Upper lobe of right lung (tissue), 1 donor: ENCODE measurements around the gene TAF3. TPM values are rescaled to one million over a fixed set of nuclear protein-coding genes. Genes with fewer than 3 reads are reported as not detected.
A peak's percentile ranks its signal among the peaks of the same experiment; 100 is the strongest.
"Not testable (repeated sequence)": the region's sequence is repeated elsewhere in the genome, so short reads cannot be mapped to it uniquely, and the experiment has no call there.

Experiments used
- ATAC-seq: fragments of 200-7000 bp; cut with Tn5 transposase; one replicate; pipeline ENCODE4 v1.9.1; 2020; ENCODE audit warnings: mild to moderate bottlenecking, moderate library complexity
- DNase-seq: peaks from one replicate; pipeline ENCODE4 v3.0.0-alpha.2; 2020
- H3K27ac ChIP-seq: fragments of 200-600 bp; one replicate; pipeline ENCODE4 v1.8.0; 2022
- H3K27me3 ChIP-seq: fragments of 200-600 bp; one replicate; pipeline ENCODE4 v1.8.0; 2022; ENCODE audit warnings: mild to moderate bottlenecking
- H3K36me3 ChIP-seq: fragments of 200-600 bp; one replicate; pipeline ENCODE4 v1.8.0; 2022
- H3K4me1 ChIP-seq: fragments of 200-600 bp; one replicate; pipeline ENCODE4 v1.8.0; 2022
- H3K4me3 ChIP-seq: fragments of 200-600 bp; one replicate; pipeline ENCODE4 v1.8.0; 2022; ENCODE audit warnings: mild to moderate bottlenecking
- H3K9me3 ChIP-seq: fragments of 200-600 bp; one replicate; pipeline ENCODE4 v1.8.0; 2022
- intact Hi-C: fragments of 100-400 bp; cut with DNase I; formaldehyde crosslinking; loops from one replicate; pipeline ENCODE4 v1.11.0; 2022
- total RNA-seq: library from RNA; stranded (reverse); fragmentation: NEBNext Ultra II Directional; extraction: Animal tissue kit (Norgen Biotek cat#: 25700); gene quantifications from one replicate; pipeline ENCODE4 v1.2.1, GENCODE V29; 2021
- TF ChIP-seq, protein P1 (sequence below): fragments of 200-600 bp; IDR thresholded peaks from one replicate; pipeline ENCODE4 v1.8.0; 2022; ENCODE audit warnings: antibody characterized with exemption
- donor health status: DM: no; HTN: yes; CAD: no; lungs with severe emphysema.

TAF3 gene
- total RNA-seq, 1 donor from 2014 or later: 11.8 TPM

DNA sequence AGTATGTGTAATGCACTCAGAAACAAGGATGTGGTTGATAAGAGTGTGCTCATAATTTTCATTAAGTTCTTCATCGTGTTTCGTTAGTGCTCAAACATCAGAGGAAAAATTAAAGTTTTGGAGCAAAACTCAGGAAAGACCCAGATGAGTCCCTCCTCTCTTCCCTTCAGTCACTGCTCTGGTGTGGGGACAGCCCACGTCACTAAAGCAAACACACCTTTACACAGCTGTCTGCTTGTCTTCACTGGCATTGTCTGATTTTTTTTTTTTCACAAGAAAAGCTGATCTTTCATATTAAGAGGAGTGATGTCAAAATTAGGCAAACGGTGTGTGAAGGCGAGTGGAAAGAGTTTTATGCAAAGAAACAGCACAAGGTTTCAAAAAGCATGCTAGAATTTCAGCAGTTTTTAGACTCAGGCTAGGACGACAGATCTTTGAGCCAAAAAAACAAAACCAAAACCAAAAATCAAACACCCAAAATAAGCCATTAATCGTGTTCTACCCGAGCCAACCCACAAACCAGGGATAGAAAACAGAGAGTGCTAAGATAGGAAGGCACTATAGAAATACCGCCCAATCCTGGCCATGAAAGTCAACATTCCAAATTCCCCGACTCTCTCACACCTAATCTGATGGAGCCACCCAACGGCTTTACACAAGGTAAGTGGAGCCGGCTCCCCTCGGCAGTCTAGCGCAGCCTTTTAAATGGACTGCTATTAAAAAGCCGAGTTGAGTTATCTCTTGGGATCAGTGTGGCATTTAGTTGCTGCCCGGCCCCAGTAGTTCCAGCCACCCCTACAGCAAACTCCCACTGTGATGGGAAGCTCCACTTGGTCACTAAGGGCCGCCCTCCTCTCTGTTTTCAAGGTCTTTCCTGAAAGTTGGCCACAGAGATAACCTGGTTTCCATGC, 208.3 kb downstream of the TAF3 start:
- TF ChIP-seq, protein P1, sequence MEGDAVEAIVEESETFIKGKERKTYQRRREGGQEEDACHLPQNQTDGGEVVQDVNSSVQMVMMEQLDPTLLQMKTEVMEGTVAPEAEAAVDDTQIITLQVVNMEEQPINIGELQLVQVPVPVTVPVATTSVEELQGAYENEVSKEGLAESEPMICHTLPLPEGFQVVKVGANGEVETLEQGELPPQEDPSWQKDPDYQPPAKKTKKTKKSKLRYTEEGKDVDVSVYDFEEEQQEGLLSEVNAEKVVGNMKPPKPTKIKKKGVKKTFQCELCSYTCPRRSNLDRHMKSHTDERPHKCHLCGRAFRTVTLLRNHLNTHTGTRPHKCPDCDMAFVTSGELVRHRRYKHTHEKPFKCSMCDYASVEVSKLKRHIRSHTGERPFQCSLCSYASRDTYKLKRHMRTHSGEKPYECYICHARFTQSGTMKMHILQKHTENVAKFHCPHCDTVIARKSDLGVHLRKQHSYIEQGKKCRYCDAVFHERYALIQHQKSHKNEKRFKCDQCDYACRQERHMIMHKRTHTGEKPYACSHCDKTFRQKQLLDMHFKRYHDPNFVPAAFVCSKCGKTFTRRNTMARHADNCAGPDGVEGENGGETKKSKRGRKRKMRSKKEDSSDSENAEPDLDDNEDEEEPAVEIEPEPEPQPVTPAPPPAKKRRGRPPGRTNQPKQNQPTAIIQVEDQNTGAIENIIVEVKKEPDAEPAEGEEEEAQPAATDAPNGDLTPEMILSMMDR: no peak
- H3K4me3 ChIP-seq: no peak overlapping the region
- H3K4me1 ChIP-seq: no peaks in the 10 kb centered on the region
- H3K27me3 ChIP-seq: peaks cover 27% of the 10 kb centered on the region
- no peak for DNase-seq
- no peak overlapping the region for H3K27ac ChIP-seq
- no peaks in the 10 kb centered on the region for H3K36me3 ChIP-seq
- no peak for ATAC-seq
- H3K9me3 ChIP-seq: no peaks in the 10 kb centered on the region
- intact Hi-C loops: no loop called here

DNA sequence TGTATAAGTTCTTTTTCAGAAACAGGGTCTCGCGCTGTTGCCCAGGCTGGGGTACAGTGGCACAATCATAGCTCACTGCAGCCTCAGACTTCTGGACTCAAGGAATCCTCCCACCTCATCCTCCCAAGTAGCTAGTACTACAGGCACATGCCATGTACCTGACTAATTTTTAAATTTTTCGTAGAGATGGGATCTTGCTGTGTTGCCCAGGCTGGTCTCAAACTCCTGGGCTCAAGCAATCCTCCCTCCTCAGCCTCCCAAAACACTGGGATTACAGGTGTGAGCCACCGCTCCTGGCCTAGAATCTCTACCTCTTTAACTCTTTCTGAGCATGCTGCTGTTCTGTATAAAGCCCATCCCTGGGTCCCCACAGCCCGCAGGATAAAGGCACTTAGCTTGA, 212.9 kb downstream of the TAF3 start:
- DNase-seq, H3K9me3 ChIP-seq, H3K27ac ChIP-seq, intact Hi-C loops, ATAC-seq, H3K4me3 ChIP-seq, H3K36me3 ChIP-seq: not testable (repeated sequence)
- H3K27me3 ChIP-seq: peaks cover 64% of the 10 kb centered on the region
- peaks cover 16% of the 10 kb centered on the region for H3K4me1 ChIP-seq

DNA sequence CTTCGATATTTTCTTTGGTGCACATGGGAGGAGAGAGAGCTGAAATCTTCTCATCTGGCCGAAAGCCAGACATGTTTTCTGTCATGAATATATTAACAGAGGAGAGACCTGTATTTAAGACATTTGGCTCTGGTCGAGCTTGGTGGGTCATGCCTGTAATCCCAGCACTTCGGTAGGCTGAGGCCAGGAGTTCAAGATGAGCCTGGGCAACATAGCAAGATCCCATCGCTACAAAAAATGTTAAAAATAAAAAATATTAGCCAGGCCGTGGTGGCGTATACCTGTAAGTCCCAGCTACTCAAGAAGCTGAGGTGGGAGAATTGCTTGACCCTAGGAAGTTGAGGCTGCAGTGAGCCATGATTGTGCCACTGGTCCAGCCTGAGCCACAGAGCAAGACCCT, 214.3 kb downstream of the TAF3 start:
- DNase-seq: no peak
- Histone ChIP-seq H3K4me1 (peaks cover 16% of the 10 kb centered on the region), H3K27me3 (peaks cover 70% of the 10 kb centered on the region), H3K27ac (no peak overlapping the region), H3K4me3 (no peak overlapping the region), H3K36me3 (no peaks in the 10 kb centered on the region), H3K9me3 (no peaks in the 10 kb centered on the region)
- TF ChIP-seq, protein P1: no peak
- no peak for ATAC-seq
- intact Hi-C loops: no loop called here

DNA sequence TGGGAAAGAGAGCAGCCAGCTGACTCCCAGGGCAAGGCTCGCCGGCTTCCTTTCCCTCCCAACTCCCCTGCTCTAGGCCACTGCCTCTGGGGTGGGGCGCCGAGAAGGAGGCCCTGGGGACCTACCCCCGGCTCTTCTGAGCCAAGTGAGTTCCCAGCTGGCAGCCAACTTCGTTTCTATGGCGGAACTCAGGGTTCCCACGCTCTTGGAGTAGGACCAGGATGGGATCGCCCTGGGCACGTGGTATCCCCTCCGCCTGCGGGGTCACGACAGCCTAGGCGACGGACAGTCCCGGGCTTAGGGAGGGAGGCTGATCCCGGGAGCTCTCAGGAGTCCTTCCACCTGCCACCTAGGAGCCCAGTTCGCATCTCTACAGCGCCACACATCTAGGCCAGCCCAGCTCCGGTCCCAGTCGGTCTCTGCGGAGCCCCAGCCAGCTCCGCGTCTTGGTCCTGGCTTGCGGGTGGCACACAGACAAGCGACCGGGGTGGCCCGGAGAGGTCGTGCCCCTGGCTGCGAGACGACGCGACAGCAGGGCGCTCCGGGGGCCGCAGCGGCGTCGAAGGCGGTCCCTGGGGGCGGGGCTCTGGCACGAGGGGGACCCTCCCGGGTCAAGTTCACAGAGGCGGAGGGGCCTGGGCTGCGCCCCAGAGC, 215.6 kb downstream of the TAF3 start:
- Histone ChIP-seq H3K4me1 (peaks cover 16% of the 10 kb centered on the region), H3K36me3 (no peaks in the 10 kb centered on the region), H3K27me3 (peaks cover 83% of the 10 kb centered on the region), H3K27ac (no peak overlapping the region), H3K4me3 (no peak overlapping the region), H3K9me3 (no peaks in the 10 kb centered on the region)
- TF ChIP-seq, protein P1: no peak
- DNase-seq: no peak
- ATAC-seq: peak; percentile 14
- intact Hi-C loops: no loop called here

DNA sequence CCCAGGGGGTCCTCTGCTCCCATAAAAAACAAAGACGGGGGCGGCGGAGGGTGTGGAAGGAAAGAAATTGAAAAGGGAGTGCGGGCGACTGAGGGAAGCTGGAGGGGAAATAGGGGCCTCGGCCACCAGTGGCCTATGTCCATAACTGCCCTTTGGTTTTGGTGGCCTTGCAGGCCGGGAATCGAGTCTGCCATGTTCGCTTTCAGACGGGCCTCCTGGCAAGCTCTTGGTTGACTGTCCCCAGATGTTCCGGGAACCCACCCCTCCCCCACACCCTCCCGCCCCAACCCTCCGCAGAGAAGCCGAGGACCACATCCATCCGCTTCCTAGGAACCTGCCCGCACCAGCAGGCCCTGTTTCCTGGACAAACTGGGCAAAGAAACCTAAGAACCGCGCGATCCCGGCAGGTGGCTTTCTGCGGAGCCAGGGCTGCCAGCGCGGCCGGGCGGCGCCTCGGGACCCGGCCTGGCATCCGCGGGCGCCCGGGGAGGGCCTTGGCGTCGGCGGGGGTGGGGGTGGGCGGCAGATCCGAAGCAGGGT, 216.2 kb downstream of the TAF3 start:
- intact Hi-C loops: no loop called here
- H3K4me1 ChIP-seq: peaks cover 16% of the 10 kb centered on the region
- no peak for ATAC-seq
- TF ChIP-seq, protein P1: no peak
- no peaks in the 10 kb centered on the region for H3K36me3 ChIP-seq
- H3K4me3 ChIP-seq: no peak overlapping the region
- H3K9me3 ChIP-seq: no peaks in the 10 kb centered on the region
- no peak for DNase-seq
- H3K27ac ChIP-seq: no peak overlapping the region
- peaks cover 89% of the 10 kb centered on the region for H3K27me3 ChIP-seq
